WI38 (cell line): ENCODE results near the gene DGCR2.

Source experiments
- H3K4me3 ChIP-seq: 2 replicates; pipeline ENCODE4 v1.5.1; 2011; ENCODE audit warnings: low read depth, mild to moderate bottlenecking, control low read depth, low read length
- CTCF ChIP-seq: IDR thresholded peaks from 2 replicates; pipeline ENCODE4 v1.5.1; 2012; ENCODE audit warnings: low read depth, mild to moderate bottlenecking, control low read depth, low read length

DGCR2 gene

GRCh38 chr22:19062139-19062942 lies 59.9 kb downstream of the DGCR2 start:
- H3K4me3 ChIP-seq = no peak overlapping the region
- no peak for TF ChIP-seq CTCF

GRCh38 chr22:19061471-19062138 lies 60.6 kb downstream of the DGCR2 start:
- no peak overlapping the region for H3K4me3 ChIP-seq
- no peak for TF ChIP-seq CTCF

DNA sequence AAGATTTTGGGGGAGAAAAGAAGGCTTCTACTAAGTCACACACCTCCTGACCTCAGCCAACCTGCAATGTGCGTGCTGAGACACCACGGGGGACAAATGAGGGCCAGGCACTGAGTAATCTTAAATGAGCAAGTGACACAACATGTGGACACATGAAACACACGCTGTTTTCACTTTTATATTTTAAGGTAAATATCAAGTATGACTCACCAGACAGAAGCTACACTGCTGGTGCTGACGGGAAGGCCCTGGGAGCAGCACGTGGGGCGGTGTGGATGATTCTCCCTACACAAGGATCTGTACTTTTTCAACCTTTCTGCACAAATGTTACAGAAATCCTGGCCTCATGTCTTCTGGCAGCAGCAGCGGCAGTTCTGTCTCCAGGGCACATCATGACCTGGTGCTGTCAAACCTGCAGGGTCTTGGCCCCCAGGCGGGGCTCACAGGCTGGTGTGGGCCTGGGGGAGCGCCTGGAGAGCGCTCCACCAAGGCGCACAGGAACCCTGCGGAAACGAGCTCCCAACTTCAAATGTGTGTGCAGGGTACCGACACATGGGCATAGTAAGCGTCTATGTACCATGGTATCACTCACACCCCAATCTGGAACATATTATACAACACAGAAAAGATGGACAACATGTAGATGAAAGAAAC lies 61.7 kb downstream of the DGCR2 start:
- H3K4me3 ChIP-seq = no peak overlapping the region
- TF ChIP-seq CTCF = no peak

GRCh38 chr22:19059481-19060278 lies 62.5 kb downstream of the DGCR2 start:
- no peak overlapping the region for H3K4me3 ChIP-seq

GRCh38 chr22:19058713-19059451 lies 63.3 kb downstream of the DGCR2 start:
- TF ChIP-seq CTCF = no peak
- no peak overlapping the region for H3K4me3 ChIP-seq

More at GRCh38 chr22:19059481-19060278, 62.5 kb downstream of the DGCR2 start:
- no peak for TF ChIP-seq CTCF

- no peak for TF ChIP-seq CTCF
Measured at GRCh38 chr22:19057999-19058491, 64.2 kb downstream of the DGCR2 start.

More at GRCh38 chr22:19057999-19058491, 64.2 kb downstream of the DGCR2 start:
- H3K4me3 ChIP-seq = no peak overlapping the region
